OCI-LY1 (cell line): ENCODE measurements around the gene PTGS2.

ENCODE experiments used
- H2AFZ ChIP-seq: fragments of 200-600 bp; sonication (generic), shearing (Covaris generic); 2 replicates; pipeline ENCODE4 v1.6.0; 2014; ENCODE audit warnings: antibody characterized with exemption, mild to moderate bottlenecking, low read length
- H3F3A ChIP-seq: fragments of 200-600 bp; sonication (generic), shearing (Covaris generic); 2 replicates; pipeline ENCODE4 v1.6.0; 2014; ENCODE audit warnings: mild to moderate bottlenecking, antibody characterized with exemption, low read length, moderate library complexity; ENCODE audit not compliant: insufficient read depth
- H3K27ac ChIP-seq: fragments of 200-600 bp; sonication (generic); 2 replicates; pipeline ENCODE4 v1.5.1; 2014; ENCODE audit warnings: low read length, mixed run types, mild to moderate bottlenecking, low read depth; ENCODE audit not compliant: poor library complexity, severe bottlenecking
- H3K27me3 ChIP-seq: fragments of 200-600 bp; sonication (generic); 2 replicates; pipeline ENCODE4 v1.6.0; 2014; ENCODE audit warnings: antibody characterized with exemption, mild to moderate bottlenecking, low read length, moderate library complexity; ENCODE audit not compliant: insufficient read depth
- H3K36me3 ChIP-seq: fragments of 200-600 bp; sonication (generic); 2 replicates; pipeline ENCODE4 v1.6.1; 2014; ENCODE audit warnings: mild to moderate bottlenecking, antibody characterized with exemption, low read length, moderate library complexity, mixed read lengths; ENCODE audit not compliant: insufficient read depth
- H3K4me1 ChIP-seq: fragments of 200-600 bp; sonication (generic); 2 replicates; pipeline ENCODE4 v1.5.1; 2014; ENCODE audit warnings: mild to moderate bottlenecking, low read length, moderate library complexity; ENCODE audit not compliant: insufficient read depth, severe bottlenecking
- H3K4me2 ChIP-seq: fragments of 200-600 bp; sonication (generic), shearing (Covaris generic); 2 replicates; pipeline ENCODE4 v1.6.1; 2014; ENCODE audit warnings: low read length
- H3K4me3 ChIP-seq: fragments of 200-600 bp; sonication (generic); 2 replicates; pipeline ENCODE4 v1.5.1; 2014; ENCODE audit warnings: low read length, low read depth, mild to moderate bottlenecking, mixed read lengths; ENCODE audit not compliant: poor library complexity, severe bottlenecking
- H3K79me2 ChIP-seq: fragments of 200-600 bp; shearing (Covaris generic); 2 replicates; pipeline ENCODE4 v1.6.1; 2016; ENCODE audit warnings: mixed run types, low read length, mixed read lengths; ENCODE audit not compliant: insufficient read depth
- H3K9ac ChIP-seq: fragments of 200-600 bp; sonication (generic), shearing (Covaris generic); 2 replicates; pipeline ENCODE4 v1.6.1; 2014; ENCODE audit warnings: mild to moderate bottlenecking, low read length, mixed read lengths
- H3K9me2 ChIP-seq: fragments of 200-600 bp; sonication (generic), shearing (Covaris generic); 2 replicates; pipeline ENCODE4 v1.6.1; 2014; ENCODE audit warnings: low read depth, mild to moderate bottlenecking, low read length, mixed read lengths
- H3K9me3 ChIP-seq: fragments of 200-600 bp; shearing (Covaris generic); 2 replicates; pipeline ENCODE4 v1.6.1; 2014; ENCODE audit warnings: low read length, mixed read lengths
- H4K20me1 ChIP-seq: fragments of 200-600 bp; sonication (generic), shearing (Covaris generic); 2 replicates; pipeline ENCODE4 v1.6.0; 2016; ENCODE audit warnings: mild to moderate bottlenecking, low read length; ENCODE audit not compliant: insufficient read depth
- EZH2 ChIP-seq: fragments of 200-600 bp; sonication (generic), shearing (Covaris generic); IDR thresholded peaks from 2 replicates; pipeline ENCODE4 v1.8.0; 2017; ENCODE audit warnings: borderline replicate concordance, mixed run types, mild to moderate bottlenecking, antibody characterized with exemption, low read length, moderate library complexity, mixed read lengths
- TF ChIP-seq, protein P1 (sequence below): fragments of 200-600 bp; sonication (generic), shearing (Covaris generic); IDR thresholded peaks from 2 replicates; pipeline ENCODE4 v1.5.1; 2017; ENCODE audit warnings: mild to moderate bottlenecking, antibody characterized with exemption, low read length, moderate library complexity, mixed read lengths

The PTGS2 gene

DNA sequence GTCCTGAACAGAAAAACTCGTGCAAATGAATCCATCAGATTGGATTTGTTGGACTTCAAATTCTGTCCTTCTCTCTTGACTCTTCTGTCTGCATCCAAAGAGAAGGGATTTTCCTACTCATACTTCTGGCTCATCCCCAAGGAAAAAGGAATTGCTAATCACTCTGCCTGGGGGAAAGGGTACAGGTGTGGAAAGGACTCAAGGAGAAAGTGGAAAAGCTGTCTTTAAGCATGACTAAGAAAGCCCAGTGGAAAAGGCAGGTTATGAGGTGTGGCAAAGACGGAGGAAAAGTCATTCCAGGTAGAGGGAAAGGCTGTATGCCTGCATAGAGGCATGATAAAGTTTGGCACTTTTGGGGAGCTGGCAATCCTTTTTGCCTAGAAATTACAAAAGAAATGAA, 43.4 kb downstream of the PTGS2 start:
- Histone ChIP-seq H3K4me2 (no peak overlapping the region), H3K9ac (no peak overlapping the region)
- no peak for TF ChIP-seq EZH2

DNA sequence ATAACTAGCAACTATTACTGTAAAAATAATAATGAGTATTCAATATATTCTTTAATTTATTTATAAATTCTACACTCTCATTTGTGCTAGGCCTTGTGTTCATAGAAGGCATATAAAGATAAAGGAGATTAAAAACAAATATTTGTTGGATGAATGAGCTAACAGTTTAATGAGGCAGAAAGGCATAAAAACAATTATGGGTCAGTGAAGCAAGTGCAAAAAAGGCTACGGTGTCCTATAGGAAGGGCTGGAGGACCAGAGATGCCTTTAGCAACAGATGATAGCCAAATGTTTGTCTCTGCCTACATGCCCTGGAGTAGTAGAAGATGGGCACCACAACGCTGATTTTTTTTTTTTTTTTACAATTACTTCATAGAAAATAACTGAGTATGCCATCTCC, 45.7 kb downstream of the PTGS2 start:
- Histone ChIP-seq H3K36me3 (no peaks in the 10 kb centered on the region), H3K9me3 (no peaks in the 10 kb centered on the region), H4K20me1 (no peaks in the 10 kb centered on the region), H3K9me2 (no peaks in the 10 kb centered on the region), H3F3A (no peaks in the 10 kb centered on the region), H3K4me3 (no peak overlapping the region), H3K27ac (no peak overlapping the region), H3K79me2 (no peaks in the 10 kb centered on the region), H2AFZ (no peak overlapping the region), H3K4me2 (no peak overlapping the region), H3K9ac (no peak overlapping the region), H3K27me3 (no peaks in the 10 kb centered on the region), H3K4me1 (no peaks in the 10 kb centered on the region)
- TF ChIP-seq, protein P1, sequence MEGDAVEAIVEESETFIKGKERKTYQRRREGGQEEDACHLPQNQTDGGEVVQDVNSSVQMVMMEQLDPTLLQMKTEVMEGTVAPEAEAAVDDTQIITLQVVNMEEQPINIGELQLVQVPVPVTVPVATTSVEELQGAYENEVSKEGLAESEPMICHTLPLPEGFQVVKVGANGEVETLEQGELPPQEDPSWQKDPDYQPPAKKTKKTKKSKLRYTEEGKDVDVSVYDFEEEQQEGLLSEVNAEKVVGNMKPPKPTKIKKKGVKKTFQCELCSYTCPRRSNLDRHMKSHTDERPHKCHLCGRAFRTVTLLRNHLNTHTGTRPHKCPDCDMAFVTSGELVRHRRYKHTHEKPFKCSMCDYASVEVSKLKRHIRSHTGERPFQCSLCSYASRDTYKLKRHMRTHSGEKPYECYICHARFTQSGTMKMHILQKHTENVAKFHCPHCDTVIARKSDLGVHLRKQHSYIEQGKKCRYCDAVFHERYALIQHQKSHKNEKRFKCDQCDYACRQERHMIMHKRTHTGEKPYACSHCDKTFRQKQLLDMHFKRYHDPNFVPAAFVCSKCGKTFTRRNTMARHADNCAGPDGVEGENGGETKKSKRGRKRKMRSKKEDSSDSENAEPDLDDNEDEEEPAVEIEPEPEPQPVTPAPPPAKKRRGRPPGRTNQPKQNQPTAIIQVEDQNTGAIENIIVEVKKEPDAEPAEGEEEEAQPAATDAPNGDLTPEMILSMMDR: no peak
- no peak for TF ChIP-seq EZH2

More for the DNA sequence above, 43.4 kb downstream of the PTGS2 start:
- no peaks in the 10 kb centered on the region for H4K20me1 ChIP-seq
- H3K36me3 ChIP-seq: no peaks in the 10 kb centered on the region
- H3K4me1 ChIP-seq: no peaks in the 10 kb centered on the region
- H3K9me3 ChIP-seq: no peaks in the 10 kb centered on the region
- H3K27me3 ChIP-seq: no peaks in the 10 kb centered on the region
- no peaks in the 10 kb centered on the region for H3F3A ChIP-seq
- H3K27ac ChIP-seq: no peak overlapping the region
- no peaks in the 10 kb centered on the region for H3K9me2 ChIP-seq
- no peak overlapping the region for H2AFZ ChIP-seq
- no peaks in the 10 kb centered on the region for H3K79me2 ChIP-seq
- no peak overlapping the region for H3K4me3 ChIP-seq

DNA sequence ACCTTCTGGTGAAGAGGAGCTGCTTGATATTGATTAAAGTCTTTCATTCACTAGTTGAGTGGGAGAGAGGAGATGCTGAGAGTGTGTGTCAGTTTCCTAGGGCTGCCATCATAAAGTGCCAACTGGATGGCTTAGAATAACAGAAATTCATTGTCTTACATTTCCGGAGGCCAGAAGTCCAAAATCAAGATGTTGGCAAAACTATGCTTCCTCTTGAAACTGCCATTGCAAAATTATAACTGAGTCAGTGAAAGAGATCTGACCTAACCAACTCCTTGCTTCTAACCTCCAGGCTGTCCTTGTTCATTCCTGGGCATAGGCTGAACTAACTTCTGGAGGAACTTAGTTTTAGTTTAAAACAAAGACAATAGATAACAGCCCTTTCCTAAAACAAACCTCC, 47.1 kb downstream of the PTGS2 start:
- Histone ChIP-seq H3K27ac (no peak overlapping the region), H3K79me2 (no peaks in the 10 kb centered on the region), H3K9ac (no peak overlapping the region), H3F3A (no peaks in the 10 kb centered on the region), H3K4me1 (no peaks in the 10 kb centered on the region), H3K9me3 (no peaks in the 10 kb centered on the region), H3K4me2 (no peak overlapping the region), H3K36me3 (no peaks in the 10 kb centered on the region), H4K20me1 (no peaks in the 10 kb centered on the region), H2AFZ (no peak overlapping the region), H3K4me3 (no peak overlapping the region), H3K27me3 (no peaks in the 10 kb centered on the region), H3K9me2 (no peaks in the 10 kb centered on the region)
- TF ChIP-seq EZH2: no peak

DNA sequence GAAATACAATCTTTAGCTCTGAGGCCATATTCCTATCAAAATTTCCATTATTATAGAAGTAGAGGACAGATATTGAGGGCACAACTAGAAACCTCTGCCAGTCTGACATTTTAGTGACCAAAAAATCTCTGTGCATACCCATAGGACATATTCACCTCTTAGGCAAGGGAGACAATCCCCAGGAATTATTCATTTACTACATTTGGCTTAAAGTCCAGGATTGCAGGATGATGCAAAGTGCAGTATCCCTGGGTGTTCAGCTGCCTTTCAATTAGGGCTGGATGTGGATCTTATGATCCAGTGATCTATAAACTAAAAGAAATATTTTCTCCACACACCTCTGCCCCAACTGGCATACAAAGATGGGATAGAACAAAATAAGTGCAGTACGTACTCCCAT, 50.9 kb downstream of the PTGS2 start:
- H3K4me2 ChIP-seq: no peak overlapping the region
- H3F3A ChIP-seq: no peaks in the 10 kb centered on the region
- H3K4me1 ChIP-seq: no peaks in the 10 kb centered on the region
- no peak overlapping the region for H3K4me3 ChIP-seq
- no peak overlapping the region for H3K9ac ChIP-seq
- no peak overlapping the region for H2AFZ ChIP-seq
- no peaks in the 10 kb centered on the region for H3K9me2 ChIP-seq
- no peaks in the 10 kb centered on the region for H3K27me3 ChIP-seq
- H3K9me3 ChIP-seq: no peaks in the 10 kb centered on the region
- no peaks in the 10 kb centered on the region for H3K79me2 ChIP-seq
- no peak overlapping the region for H3K27ac ChIP-seq
- H4K20me1 ChIP-seq: no peaks in the 10 kb centered on the region
- H3K36me3 ChIP-seq: no peaks in the 10 kb centered on the region
- TF ChIP-seq, protein P1: no peak
- TF ChIP-seq EZH2: no peak
